ENCODE results near the gene THSD4.

Gene THSD4

DNA sequence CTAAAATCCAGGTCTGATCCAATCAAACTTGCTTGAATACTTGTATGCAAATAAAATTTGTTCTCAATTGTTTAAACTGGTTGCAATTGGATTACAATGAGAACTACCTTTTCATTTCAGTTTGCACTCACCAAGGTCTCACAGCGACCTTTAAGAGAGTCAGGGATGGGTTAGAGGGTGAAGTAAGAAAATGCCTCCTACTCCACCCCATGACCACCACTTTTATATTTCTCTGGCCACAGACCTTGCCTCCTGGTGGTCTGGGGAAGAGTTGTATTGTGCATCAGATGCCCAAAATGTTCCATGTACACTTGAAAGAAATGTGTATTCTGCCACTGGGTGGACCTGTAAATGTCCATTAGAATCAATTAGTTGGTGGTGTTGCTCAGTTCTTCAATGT is 16.4 kb upstream of the THSD4 start:
- H4K20me1 ChIP-seq (ENCODE audit: insufficient read depth, low read length), result no peaks in the 10 kb centered on the region
- H3K9me2 ChIP-seq (ENCODE audit: low read depth, low read length), result no peaks in the 10 kb centered on the region
- H3K9me3 ChIP-seq (ENCODE audit: low read length), result no peaks in the 10 kb centered on the region
- no peak overlapping the region for H3K27ac ChIP-seq (ENCODE audit: low read depth, low read length, poor library complexity, severe bottlenecking)
- H3K9ac ChIP-seq (ENCODE audit: low read length), result no peak overlapping the region
- H2AFZ ChIP-seq (ENCODE audit: low read length), result no peak overlapping the region
- no peak overlapping the region for H3K4me3 ChIP-seq (ENCODE audit: low read depth, low read length, poor library complexity, severe bottlenecking)
- no peaks in the 10 kb centered on the region for H3K79me2 ChIP-seq (ENCODE audit: insufficient read depth, low read length)
- H3F3A ChIP-seq (ENCODE audit: insufficient read depth, low read length), result no peaks in the 10 kb centered on the region
- TF ChIP-seq, protein P1, sequence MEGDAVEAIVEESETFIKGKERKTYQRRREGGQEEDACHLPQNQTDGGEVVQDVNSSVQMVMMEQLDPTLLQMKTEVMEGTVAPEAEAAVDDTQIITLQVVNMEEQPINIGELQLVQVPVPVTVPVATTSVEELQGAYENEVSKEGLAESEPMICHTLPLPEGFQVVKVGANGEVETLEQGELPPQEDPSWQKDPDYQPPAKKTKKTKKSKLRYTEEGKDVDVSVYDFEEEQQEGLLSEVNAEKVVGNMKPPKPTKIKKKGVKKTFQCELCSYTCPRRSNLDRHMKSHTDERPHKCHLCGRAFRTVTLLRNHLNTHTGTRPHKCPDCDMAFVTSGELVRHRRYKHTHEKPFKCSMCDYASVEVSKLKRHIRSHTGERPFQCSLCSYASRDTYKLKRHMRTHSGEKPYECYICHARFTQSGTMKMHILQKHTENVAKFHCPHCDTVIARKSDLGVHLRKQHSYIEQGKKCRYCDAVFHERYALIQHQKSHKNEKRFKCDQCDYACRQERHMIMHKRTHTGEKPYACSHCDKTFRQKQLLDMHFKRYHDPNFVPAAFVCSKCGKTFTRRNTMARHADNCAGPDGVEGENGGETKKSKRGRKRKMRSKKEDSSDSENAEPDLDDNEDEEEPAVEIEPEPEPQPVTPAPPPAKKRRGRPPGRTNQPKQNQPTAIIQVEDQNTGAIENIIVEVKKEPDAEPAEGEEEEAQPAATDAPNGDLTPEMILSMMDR (IDR thresholded peaks at IDR 0.05; ENCODE audit: low read length), result no peak
- no peak for TF ChIP-seq EZH2 (IDR thresholded peaks at IDR 0.05; ENCODE audit: borderline replicate concordance, low read length)
- H3K4me1 ChIP-seq (ENCODE audit: insufficient read depth, low read length, severe bottlenecking), result no peaks in the 10 kb centered on the region
- H3K4me2 ChIP-seq (ENCODE audit: low read length), result no peak overlapping the region
- no peaks in the 10 kb centered on the region for H3K27me3 ChIP-seq (ENCODE audit: insufficient read depth, low read length)
- H3K36me3 ChIP-seq (ENCODE audit: insufficient read depth, low read length), result no peaks in the 10 kb centered on the region

GRCh38 chr15:71103102-71103676 is 12.1 kb upstream of the THSD4 start:
- Histone ChIP-seq H3K36me3 (ENCODE audit: insufficient read depth, low read length) (no peaks in the 10 kb centered on the region), H3F3A (ENCODE audit: insufficient read depth, low read length) (no peaks in the 10 kb centered on the region), H4K20me1 (ENCODE audit: insufficient read depth, low read length) (no peaks in the 10 kb centered on the region), H3K27me3 (ENCODE audit: insufficient read depth, low read length) (no peaks in the 10 kb centered on the region), H3K4me2 (ENCODE audit: low read length) (no peak overlapping the region), H3K27ac (ENCODE audit: low read depth, low read length, poor library complexity, severe bottlenecking) (no peak overlapping the region), H3K4me3 (ENCODE audit: low read depth, low read length, poor library complexity, severe bottlenecking) (no peak overlapping the region), H2AFZ (ENCODE audit: low read length) (no peak overlapping the region), H3K9ac (ENCODE audit: low read length) (no peak overlapping the region), H3K9me3 (ENCODE audit: low read length) (no peaks in the 10 kb centered on the region), H3K9me2 (ENCODE audit: low read depth, low read length) (no peaks in the 10 kb centered on the region), H3K79me2 (ENCODE audit: insufficient read depth, low read length) (no peaks in the 10 kb centered on the region), H3K4me1 (ENCODE audit: insufficient read depth, low read length, severe bottlenecking) (no peaks in the 10 kb centered on the region)
- TF ChIP-seq EZH2 (IDR thresholded peaks at IDR 0.05; ENCODE audit: borderline replicate concordance, low read length), result no peak
- TF ChIP-seq, protein P1 (IDR thresholded peaks at IDR 0.05; ENCODE audit: low read length), result peak; percentile 44

DNA sequence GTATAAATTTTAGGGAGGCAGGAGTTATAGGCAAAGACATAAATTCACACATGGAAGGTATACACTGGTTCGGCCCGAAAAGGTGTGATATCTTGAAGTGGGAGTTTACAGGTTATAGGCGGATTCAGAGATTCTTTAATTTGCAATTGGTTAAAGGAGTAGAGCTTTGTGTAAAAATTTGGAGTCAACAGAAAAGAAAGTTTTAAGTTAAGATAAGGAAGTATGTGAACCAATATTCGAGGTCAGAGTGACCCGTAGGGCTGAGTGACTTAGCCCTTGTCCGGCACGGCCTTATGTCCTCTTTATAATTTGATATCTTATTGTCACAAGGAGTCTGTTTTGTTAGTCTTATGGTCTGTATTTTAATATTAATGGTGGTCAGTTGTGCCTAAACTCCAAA is 10.6 kb upstream of the THSD4 start:
- TF ChIP-seq, protein P1 (IDR thresholded peaks at IDR 0.05; ENCODE audit: low read length), result no peak
- no peak for TF ChIP-seq EZH2 (IDR thresholded peaks at IDR 0.05; ENCODE audit: borderline replicate concordance, low read length)

More for the DNA sequence above, 10.6 kb upstream of the THSD4 start:
- Histone ChIP-seq H3K36me3 (ENCODE audit: insufficient read depth, low read length) (no peaks in the 10 kb centered on the region), H3K4me3 (ENCODE audit: low read depth, low read length, poor library complexity, severe bottlenecking) (no peak overlapping the region), H3K27ac (ENCODE audit: low read depth, low read length, poor library complexity, severe bottlenecking) (no peak overlapping the region), H3K9ac (ENCODE audit: low read length) (no peak overlapping the region), H3F3A (ENCODE audit: insufficient read depth, low read length) (no peaks in the 10 kb centered on the region), H2AFZ (ENCODE audit: low read length) (no peak overlapping the region), H3K79me2 (ENCODE audit: insufficient read depth, low read length) (no peaks in the 10 kb centered on the region), H3K9me3 (ENCODE audit: low read length) (no peaks in the 10 kb centered on the region), H3K27me3 (ENCODE audit: insufficient read depth, low read length) (no peaks in the 10 kb centered on the region), H3K4me1 (ENCODE audit: insufficient read depth, low read length, severe bottlenecking) (no peaks in the 10 kb centered on the region), H3K9me2 (ENCODE audit: low read depth, low read length) (no peaks in the 10 kb centered on the region), H3K4me2 (ENCODE audit: low read length) (no peak overlapping the region), H4K20me1 (ENCODE audit: insufficient read depth, low read length) (no peaks in the 10 kb centered on the region)
